Neural cell (in vitro differentiated cells): ENCODE data around the gene NPLOC4.

Experiments used
- EP300 ChIP-seq: fragments of 450-650 bp; conservative IDR thresholded peaks from 2 replicates; pipeline ENCODE4 v1.6.1; 2014; ENCODE audit warnings: antibody characterized with exemption, mild to moderate bottlenecking, moderate library complexity; ENCODE audit not compliant: poor library complexity, severe bottlenecking
- POLR2AphosphoS5 ChIP-seq: IDR thresholded peaks from 2 replicates; pipeline ENCODE4 v1.6.1; 2012
- RAD21 ChIP-seq: fragments of 450-650 bp; conservative IDR thresholded peaks from 2 replicates; pipeline ENCODE4 v1.6.1; 2014; ENCODE audit warnings: antibody characterized with exemption, mild to moderate bottlenecking, moderate library complexity
- TF ChIP-seq, protein P1 (sequence below): fragments of 450-650 bp; IDR thresholded peaks from 2 replicates; pipeline ENCODE4 v1.5.1; 2014; ENCODE audit warnings: antibody characterized with exemption, mild to moderate bottlenecking, moderate library complexity; ENCODE audit not compliant: poor library complexity, severe bottlenecking

DNA sequence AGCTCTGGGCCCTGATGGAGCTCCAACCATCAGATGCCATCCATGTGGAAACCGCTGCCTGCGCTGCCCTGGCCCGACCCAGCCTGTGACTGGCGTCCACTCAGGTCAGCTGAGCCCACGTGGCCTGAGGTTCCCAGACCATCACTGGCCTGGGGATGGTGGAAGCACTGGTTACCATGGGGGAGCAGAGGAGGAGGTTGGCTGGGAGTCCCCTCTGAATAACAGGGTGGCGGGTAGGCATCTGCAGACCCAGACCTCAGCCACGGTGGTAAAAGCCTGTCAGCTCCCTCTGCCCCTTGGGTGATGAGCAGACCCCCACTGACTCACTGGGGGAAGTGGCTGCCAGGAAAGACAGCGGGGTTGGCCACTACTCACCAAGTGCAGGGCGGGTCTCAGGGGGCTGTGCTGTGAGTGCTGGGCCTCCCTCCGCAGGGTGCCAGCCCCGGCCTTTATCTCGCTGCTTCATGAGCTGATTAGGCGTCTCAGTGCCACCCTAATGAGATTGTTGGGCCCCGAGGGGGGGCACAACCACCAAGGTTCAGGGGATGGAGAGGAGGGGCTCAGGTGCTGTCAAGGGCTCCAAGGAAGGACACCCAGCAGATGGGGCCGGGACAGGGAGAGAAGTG, 19.3 kb upstream of the NPLOC4 start, which contains the start of gene PDE6G:
- TF ChIP-seq, protein P1, sequence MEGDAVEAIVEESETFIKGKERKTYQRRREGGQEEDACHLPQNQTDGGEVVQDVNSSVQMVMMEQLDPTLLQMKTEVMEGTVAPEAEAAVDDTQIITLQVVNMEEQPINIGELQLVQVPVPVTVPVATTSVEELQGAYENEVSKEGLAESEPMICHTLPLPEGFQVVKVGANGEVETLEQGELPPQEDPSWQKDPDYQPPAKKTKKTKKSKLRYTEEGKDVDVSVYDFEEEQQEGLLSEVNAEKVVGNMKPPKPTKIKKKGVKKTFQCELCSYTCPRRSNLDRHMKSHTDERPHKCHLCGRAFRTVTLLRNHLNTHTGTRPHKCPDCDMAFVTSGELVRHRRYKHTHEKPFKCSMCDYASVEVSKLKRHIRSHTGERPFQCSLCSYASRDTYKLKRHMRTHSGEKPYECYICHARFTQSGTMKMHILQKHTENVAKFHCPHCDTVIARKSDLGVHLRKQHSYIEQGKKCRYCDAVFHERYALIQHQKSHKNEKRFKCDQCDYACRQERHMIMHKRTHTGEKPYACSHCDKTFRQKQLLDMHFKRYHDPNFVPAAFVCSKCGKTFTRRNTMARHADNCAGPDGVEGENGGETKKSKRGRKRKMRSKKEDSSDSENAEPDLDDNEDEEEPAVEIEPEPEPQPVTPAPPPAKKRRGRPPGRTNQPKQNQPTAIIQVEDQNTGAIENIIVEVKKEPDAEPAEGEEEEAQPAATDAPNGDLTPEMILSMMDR, result no peak
- no peak for TF ChIP-seq EP300
- TF ChIP-seq RAD21, result no peak
- TF ChIP-seq POLR2AphosphoS5, result no peak
